Left colon (tissue), 2 donors: ENCODE results near the gene C19orf53. TPM values are rescaled to one million over a fixed set of nuclear protein-coding genes. Genes with fewer than 3 reads are reported as not detected.
"Not testable (repeated sequence)": the region's sequence is repeated elsewhere in the genome, so short reads cannot be mapped to it uniquely, and the experiment has no call there.

ENCODE experiments used
- ATAC-seq: fragments of 200-7000 bp; cut with Tn5 transposase; one replicate; pipeline ENCODE4 v1.9.1; 2020; ENCODE audit warnings: mild to moderate bottlenecking, moderate library complexity
- DNase-seq, 2 donors: peaks; one replicate each; pipeline ENCODE4 v3.0.0-alpha.2; 2020
- intact Hi-C, 2 donors: fragments of 100-400 bp; cut with DNase I in 1 of 2; cut with micrococcal nuclease in 1 of 2; formaldehyde crosslinking; loops; one replicate each; pipeline versions ENCODE4 v1.11.2 to v1.14.0; 2022; cut with DNase I, micrococcal nuclease
- total RNA-seq, 2 donors: library from RNA; stranded (reverse); fragmentation: NEBNext Ultra II Directional; extraction: Animal tissue kit (Norgen Biotek cat#: 25700); gene quantifications; one replicate each; pipeline ENCODE4 v1.2.1, GENCODE V29; 2021
- donor health status: DM: no; HTN: no; CAD: no.
- donor health status: DM: yes; HTN: yes; CAD: no.

C19orf53 gene
- total RNA-seq, 2 donors from 2014 or later, result 44.9 to 46.7 TPM

DNA sequence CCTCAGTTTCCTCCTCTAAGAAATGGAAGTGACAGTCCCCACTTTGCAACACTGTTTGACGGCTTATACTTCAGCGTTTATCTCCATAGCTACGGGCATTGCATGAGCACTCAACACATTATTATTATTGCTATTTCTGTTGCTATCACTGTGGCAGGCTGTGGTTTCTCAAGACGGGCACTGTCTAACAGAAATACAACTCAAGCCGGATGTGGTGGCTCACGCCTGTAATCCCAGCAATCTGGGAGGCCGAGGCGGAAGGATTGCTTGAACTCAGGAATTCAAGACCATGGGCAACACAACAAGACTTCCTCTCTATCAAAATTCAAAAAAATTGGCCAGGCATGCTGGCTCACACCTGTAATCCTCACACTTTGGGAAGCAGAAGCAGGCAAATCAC lies 16.1 kb downstream of the C19orf53 start:
- no peak for ATAC-seq
- intact Hi-C loops, result no loop called here
- no peak for DNase-seq

DNA sequence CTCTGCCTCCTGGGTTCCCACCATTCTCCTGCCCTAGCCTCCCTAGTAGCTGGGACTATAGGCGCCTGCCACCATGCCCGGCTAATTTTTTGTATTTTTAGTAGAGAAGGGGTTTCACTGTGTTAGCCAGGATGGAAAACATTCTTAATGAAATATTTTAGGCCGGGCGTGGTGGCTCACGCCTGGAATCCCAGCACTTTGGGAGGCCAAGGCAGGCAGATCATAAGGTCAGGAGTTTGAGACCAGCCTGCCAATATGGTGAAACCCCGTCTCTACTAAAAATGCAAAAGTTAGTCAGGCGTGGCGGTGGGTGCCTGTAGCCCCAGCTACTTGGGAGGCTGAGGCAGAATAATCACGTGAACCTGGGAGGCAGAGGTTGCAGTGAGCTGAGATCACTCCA lies 19.1 kb downstream of the C19orf53 start:
- DNase-seq, intact Hi-C loops: not testable (repeated sequence)

DNA sequence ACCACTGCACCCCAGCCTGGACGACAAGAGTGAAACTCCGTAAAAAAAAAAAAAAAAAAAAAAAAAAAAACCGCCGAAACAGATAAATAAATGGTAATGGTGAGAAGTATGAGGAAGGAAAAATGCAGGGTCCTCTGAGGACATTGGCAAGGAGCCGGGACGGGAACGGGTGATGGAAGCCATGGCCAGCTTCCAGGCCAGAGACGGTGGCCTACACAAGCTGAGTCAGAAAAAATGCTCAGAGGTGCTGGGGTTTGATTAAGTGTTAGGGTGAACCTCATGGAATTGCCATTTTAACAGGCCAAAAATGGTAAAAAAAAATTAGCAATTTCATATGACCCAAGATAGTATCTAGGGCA lies 20.1 kb downstream of the C19orf53 start:
- intact Hi-C loops, result no loop called here
- no peak for ATAC-seq
- DNase-seq, result peak; percentile 65 to 67

More for the DNA sequence above, 19.1 kb downstream of the C19orf53 start:
- not testable (repeated sequence) for ATAC-seq

DNA sequence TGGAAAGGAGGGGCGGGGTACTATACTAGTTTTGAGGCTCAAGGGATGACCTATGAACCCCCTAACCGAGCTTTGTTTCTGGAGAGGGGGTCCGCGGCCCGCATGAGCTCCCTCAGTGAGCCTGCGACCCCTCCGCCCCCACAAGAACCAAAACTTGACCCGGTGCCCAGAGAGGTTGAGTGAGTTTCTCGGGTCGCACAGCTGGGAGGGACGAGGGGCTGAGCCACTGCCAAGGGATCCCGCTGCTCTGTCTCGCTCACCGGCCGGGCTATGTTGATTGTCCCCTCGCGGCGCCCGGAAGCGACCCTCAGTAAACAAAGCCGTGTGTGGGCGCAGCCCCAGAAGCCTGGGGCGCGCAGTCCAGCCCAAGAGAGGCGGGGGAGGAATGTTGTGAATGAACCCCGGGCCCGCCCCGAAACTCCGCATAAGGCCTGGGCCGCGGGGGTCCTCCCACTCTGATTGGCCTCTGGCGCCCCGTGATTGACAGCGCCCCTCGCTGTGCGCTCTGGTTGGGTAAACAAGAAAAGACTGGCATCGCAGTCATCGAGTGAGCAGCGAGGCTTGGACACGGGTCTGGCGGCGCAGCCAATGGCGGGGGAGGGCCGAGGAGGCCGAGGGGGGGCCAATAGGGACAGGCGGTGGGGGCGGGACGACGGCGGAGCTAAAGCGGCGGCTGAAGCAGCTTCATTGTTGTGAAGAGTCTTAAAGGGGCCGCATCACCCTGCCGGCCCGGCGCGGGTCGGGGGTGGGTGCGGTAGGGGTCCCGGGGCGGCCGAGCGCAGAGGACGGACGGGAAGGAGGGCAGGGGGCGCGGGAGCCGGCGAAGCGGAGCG lies 20.7 kb downstream of the C19orf53 start, which contains the start of gene ZSWIM4:
TSS of gene ZSWIM4 (plus strand) at position 687 of the 833 bp plus-strand sequence. CDS start 206 bp downstream, outside the sequence.
- DNase-seq (peak; percentile 98 to 100), ATAC-seq (peak; percentile 98)
- intact Hi-C loops, result no loop called here

DNA sequence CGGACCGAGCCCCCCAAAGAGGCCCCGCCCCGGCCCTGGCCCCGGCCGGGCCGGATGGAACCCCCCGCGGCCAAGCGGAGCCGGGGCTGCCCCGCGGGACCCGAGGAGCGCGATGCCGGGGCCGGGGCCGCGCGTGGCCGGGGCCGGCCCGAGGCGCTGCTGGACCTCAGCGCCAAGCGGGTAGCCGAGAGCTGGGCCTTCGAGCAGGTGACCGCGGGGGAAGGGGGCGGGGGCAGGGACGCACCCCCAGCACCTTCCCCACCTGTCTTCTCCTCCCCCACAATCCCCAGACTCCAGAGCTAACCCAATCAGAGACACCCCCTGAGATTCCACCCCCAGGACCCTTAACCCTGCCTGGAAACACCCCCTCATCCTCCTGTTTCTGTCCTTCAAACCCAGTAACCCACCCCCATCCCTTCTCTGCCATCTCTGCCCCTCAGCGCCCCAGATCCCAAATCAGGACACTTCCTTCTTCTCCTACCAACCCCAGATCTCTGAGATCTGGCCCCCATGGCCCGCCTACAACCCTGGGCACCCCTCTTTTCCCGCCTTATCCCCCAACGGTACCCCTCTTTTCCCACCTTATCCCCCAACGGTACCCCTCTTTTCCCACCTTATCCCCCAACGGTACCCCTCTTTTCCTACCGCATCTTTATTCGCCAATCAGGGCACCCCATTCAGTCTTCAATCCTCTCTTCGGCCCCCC lies 21.5 kb downstream of the C19orf53 start:
- intact Hi-C loops, result no loop called here
- DNase-seq (peak in 1 of 2 donors; percentile 42), ATAC-seq (peak; percentile 3)

DNA sequence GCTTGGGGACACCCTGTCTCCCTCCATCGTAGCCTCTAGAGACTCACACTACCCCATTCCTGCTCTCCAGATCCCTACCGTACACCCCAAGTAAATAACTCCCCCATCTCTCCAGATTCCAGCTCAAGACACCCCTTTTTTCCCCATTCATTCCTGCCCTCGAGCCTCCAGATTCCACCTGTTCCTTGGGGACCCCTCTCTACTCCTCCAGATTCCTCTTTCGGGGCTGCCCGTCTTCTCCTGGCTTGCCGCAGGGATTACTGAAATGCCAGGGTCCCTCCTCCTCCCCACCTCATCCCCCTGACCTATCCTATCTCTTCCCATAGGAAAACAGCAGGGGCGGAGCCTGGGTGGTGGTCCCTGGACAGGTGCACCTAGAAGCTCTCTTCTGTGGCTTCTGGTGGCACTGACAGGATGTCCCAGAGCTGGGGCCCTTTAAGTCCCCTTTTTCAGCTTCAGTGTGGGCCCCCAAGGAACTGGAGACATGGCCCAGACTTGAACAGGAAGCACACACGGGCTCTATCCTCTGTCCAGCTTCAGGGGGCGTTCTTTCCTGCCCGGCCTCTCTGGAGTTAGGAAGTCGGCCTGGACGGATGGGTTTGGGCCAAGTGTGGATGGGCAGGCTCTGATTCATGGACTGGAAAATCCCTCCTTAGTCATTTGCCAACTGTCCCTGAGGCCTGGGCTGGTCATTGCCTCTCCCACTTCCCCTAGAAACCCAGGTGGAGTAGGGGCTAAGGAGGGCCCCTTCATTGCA lies 22.2 kb downstream of the C19orf53 start:
- intact Hi-C loops, result no loop called here
- DNase-seq (peak; percentile 49 to 67), ATAC-seq (no peak)

DNA sequence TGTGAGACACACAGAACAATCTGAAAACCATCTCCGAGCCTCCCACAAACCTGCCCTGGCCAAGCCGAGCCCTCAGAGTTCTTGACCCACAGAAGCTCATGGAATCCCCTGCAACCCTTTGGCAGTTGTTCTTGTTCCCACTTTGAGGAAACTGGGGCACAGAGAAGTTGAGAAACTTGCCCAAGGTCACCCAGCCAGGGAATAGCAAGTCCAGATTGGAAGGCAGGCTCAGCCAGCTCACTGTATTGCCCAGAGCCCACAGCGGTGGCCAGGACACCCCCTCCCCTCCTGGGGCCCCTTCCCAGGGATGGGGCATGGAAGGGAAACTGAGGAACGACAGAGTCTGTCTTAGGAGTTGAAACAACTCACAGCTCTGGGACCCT lies 22.8 kb downstream of the C19orf53 start:
- DNase-seq (no peak), ATAC-seq (no peak)
- intact Hi-C loops, result no loop called here

DNA sequence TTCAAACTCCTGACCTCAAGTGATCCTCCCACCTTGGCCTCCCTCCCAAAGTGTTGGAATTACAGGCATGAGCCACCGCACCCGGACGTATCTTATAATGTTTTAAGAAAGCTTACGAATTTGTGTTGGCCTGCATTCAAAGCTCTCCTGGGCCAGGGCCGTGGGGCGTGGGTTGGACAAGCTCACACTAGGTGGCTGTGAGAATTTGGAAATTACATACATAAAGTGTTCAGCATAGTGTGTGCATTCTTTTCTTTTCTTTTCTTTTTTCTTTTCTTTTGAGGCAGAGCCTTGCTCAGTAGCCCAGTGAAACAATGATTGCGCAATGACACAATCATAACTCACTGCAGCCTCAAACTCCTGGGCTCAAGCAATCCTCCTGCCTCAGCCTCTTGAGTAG lies 23.6 kb downstream of the C19orf53 start:
- no peak for ATAC-seq

DNA sequence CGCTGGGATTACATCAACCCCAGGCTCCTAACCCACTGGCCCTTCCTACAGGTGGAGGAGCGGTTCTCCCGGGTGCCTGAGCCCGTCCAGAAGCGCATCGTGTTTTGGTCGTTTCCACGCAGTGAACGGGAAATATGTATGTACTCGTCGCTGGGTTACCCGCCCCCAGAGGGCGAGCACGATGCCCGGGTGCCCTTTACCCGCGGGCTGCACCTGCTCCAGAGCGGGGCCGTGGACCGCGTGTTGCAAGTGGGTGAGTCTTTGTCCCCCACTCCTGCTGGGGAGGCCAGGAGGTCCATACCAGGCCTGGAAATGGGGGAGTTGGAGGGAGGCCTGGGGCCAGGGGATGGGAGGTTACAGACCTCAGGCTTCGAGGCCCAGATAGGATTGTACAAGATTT lies 25.4 kb downstream of the C19orf53 start:
- DNase-seq (no peak), ATAC-seq (no peak)
- intact Hi-C loops, result no loop called here

More for the DNA sequence above, 23.6 kb downstream of the C19orf53 start:
- DNase-seq, result no peak
- intact Hi-C loops, result no loop called here

DNA sequence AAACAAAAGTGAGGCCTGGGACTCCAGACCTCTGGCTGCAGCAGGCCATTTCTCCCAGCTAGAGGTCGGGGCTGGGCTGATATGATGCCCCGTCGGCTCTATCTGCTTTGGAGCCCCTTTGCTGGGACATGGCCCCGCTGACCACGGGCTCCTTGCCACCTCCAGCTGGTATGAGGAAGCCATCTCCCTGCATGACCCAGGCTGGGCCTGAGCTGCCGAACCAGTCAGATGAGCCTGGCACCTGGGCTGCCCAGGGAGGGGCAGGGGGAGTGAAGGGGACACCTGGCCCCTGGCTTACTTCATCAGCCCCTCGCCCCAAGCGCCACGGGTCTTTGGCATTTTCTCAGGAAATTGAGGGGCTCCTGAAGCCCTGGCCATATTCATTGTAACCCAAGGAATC lies 28.8 kb downstream of the C19orf53 start:
- no peak for DNase-seq
- intact Hi-C loops, result no loop called here
- ATAC-seq, result peak; percentile 59

DNA sequence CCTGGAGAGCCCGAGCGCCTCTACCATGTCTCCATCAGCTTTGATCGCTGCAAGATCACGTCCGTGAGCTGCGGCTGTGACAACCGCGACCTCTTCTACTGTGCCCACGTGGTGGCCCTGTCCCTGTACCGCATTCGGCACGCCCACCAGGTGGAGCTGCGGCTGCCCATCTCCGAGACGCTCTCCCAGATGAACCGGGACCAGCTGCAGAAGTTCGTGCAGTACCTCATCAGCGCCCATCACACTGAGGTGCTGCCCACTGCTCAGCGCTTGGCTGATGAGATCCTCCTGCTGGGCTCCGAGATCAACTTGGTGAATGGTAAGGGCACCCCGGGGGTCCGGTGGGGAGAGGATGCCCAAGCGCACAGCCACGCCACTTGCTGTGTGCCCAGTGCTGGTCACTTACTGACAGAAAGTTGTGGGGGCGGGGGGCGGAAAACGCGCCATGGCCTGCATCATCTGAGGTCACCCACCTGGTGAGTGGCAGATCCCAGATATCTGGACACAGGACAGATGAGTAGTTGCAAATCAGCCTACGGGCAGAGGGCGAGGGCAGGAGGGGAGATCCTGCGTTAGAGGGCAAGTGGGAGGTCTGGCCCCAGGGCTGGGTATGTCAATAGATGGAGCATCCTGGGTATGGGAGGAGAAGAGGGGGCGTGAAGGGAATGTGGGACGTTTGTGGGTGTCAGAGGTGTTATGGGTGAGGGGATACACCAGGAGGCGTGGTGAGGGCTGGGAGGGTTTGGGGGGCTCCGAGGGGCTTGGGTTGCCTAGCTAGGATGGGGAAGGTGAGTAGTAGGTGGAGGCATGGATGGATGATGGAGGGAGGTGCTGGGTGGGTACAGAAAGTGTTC lies 30.8 kb downstream of the C19orf53 start:
- ATAC-seq, result peak; percentile 62
- intact Hi-C loops, result no loop called here
- peak in 1 of 2 donors; percentile 43 for DNase-seq

DNA sequence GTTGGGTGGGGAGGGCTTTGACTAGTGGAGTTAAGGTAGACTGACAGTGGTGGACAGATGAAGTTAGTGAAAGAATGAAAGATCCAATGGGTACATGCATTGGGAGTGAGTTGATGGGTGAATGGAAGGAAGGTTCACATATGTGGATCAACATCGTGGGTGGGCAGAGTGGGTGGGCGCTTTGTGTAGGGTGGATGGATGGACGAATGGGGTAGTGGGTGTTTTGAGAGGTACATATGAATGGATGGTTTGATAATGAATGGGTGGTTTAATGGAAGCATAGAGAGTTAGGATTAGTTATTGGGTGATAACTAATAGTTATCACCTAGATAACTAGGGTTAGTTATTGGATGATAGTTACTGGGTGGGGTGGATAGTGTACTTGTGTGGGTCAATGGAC lies 32.5 kb downstream of the C19orf53 start:
- intact Hi-C loops, result no loop called here
- ATAC-seq (no peak), DNase-seq (no peak)

DNA sequence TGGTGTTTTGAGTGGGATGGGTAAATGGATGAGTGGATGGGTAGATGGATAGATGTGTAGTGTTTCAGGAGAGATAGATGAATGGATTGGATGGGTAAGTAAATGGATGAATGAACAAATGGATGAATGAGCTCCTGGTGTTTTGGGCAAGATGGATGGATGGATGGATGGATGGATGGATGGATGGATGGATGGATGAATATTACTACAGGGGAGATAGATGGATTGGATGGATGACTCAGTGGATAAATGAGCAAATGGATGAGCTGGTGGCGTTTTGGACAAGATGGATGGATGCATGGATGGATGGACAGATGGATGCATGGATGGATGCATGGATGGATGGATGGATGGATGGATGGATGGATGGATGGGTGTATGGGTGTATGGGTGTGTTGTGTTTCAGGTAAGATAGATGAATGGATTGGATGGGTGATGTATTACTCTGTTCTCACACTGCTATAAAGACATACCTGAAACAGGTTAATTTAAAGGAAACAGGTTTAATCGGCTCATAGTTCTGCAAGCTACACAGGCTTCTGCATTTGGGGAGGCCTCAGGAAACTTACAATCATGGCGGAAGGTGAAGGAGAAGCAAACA lies 33.3 kb downstream of the C19orf53 start:
- intact Hi-C loops, result no loop called here
- ATAC-seq (no peak), DNase-seq (no peak)

DNA sequence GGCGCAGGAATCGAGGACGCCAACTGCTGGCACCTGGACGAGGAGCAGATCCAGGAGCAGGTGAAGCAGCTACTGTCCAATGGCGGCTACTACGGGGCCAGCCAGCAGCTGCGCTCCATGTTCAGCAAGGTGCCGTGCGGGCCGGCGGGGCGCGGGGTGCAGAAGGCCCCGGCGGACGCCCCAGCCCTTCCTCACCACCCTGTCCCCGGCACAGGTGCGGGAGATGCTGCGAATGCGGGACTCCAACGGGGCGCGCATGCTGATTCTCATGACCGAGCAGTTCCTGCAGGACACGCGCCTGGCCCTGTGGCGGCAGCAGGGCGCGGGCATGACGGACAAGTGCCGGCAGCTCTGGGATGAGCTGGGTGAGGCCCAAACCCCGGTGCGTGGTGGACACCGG lies 34.6 kb downstream of the C19orf53 start:
- intact Hi-C loops, result no loop called here
- no peak for DNase-seq
- no peak for ATAC-seq

DNA sequence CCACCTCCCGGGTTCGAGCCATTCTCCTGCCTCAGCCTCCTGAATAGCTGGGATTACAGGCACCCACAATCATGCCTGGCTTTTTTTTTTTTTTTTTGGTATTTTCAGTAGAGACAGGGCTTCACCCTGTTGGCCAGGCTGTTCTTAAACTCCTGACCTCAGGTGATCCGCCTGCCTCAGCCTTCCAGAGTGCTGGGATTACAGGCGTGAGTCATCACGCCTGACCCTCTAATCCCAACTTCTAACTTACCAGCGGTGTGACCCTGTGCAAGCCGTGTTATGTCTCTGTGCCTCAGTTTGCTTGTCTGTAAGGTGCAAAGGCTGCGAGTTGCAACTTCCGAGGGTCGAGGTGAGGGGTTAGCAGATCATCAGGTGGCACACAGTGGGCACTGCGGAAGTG lies 38.3 kb downstream of the C19orf53 start:
- ATAC-seq (no peak), DNase-seq (no peak)
- intact Hi-C loops, result no loop called here

DNA sequence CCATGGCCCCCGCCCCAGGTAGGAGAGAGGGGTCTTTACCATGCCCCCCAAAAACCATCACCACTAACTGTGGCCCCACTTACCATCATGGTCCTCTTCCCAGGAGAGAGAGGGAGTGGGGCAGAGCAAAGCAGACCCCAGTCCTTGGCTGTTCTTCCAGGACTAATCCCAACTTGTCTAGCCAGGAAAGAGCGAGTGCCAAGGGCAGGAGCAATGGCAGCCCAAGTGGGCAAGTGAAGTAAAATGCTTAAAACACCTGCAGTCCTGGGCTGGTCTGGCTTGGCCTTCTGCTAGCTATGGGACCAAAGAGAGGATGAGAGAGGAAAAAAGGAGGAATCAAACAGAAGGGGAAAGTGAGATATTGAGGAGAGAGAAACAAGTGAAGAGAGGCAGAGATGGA lies 38.9 kb downstream of the C19orf53 start:
- intact Hi-C loops, result no loop called here
- DNase-seq (no peak), ATAC-seq (no peak)

DNA sequence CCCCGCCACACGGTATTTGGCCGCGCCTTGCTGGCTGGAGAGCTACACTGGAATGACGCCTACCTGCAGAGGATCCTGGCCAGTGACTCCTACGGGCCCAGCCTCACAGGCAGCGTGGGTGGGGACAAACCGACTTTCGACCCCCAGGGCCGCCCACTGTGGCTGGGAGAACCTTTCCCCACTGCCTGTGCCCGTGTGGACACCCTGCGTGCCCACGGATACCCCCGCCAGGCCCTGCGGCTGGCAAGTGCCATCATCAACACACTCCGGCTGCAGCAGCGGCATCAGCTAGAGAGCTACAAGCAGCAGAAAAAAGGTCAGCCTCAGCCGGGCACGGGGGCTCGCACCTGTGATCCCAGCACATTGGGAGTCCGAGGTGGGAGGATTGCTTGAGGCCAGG lies 40.3 kb downstream of the C19orf53 start:
- ATAC-seq (no peak), DNase-seq (no peak)
- intact Hi-C loops, result no loop called here

DNA sequence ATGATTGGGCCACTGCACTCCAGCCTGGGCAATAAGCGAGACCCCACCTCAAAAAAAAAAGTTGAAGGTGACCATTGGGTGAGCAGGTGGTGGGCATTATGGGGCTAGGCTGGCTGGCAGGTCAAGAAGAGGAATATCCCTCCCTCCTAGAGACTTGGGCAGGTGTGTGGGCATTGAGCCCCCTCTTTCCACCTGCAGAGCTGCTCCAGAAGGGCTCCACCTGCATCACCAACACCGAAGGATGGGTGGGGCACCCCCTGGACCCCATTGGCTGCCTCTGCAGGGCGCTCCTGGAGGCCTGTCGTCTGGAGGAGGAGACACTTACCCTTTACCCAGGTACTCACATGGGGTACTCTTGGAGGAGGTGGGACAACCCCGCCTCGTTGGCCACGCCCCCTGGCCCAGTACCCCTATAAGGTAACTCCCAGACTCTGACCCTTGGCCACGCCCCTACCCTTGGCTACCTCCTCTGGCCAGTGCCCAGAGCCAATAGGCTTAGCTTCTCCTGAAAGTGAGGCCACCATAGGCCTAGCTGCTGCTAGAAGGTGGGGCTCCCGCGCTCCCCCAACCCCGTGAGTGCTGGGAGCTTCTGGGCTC lies 42.9 kb downstream of the C19orf53 start:
- intact Hi-C loops, result no loop called here
- ATAC-seq (peak; percentile 73), DNase-seq (peak; percentile 87 to 89)
